Germinal center (tissue), 1 donor: ENCODE results near the gene OR52E5.

Source experiments
- DNase-seq: peaks from one replicate; pipeline ENCODE4 v3.0.0; 2012; ENCODE audit warnings: mixed read lengths, low spot score

The OR52E5 gene

GRCh38 chr11:5933116-5933515 is 40.1 kb downstream of the OR52E5 start:
- no peak for DNase-seq

GRCh38 chr11:5937868-5938602 is 45.0 kb downstream of the OR52E5 start:
- DNase-seq, result no peak

- DNase-seq, result no peak
Observed at GRCh38 chr11:5938603-5938965, 45.6 kb downstream of the OR52E5 start.

GRCh38 chr11:5940748-5941147 is 47.7 kb downstream of the OR52E5 start:
- DNase-seq, result no peak

GRCh38 chr11:5941951-5942350 is 48.9 kb downstream of the OR52E5 start, which contains the start of gene OR56A3:
Gene OR56A3 (plus strand): TSS chr11:5942251. CDS start chr11:5947347, 5,096 bp downstream.
- no peak for DNase-seq
